RWPE1 (cell line): ENCODE results near the gene TIMM10B.
A peak's percentile ranks its signal among the peaks of the same experiment; 100 is the strongest.

Experiments used
- CTCF ChIA-PET: fragments of 350-600 bp; sonication (Branson Sonifier 250); formaldehyde crosslinking; extraction: SDS; loops from one replicate; lab custom pipeline; 2021; lab: Yijun Ruan, JAX
- POLR2A ChIA-PET: fragments of 400-600 bp; formaldehyde crosslinking; extraction: SDS; loops from one replicate; lab custom pipeline; 2020; ENCODE audit warnings: antibody characterized with exemption; ENCODE audit not compliant: low non-redundant PET; lab: Yijun Ruan, JAX
- DNase-seq: peaks from one replicate; pipeline ENCODE4 v3.0.0; 2012; ENCODE audit warnings: low spot score
- H3K27ac ChIP-seq: fragments of 450-650 bp; 2 replicates; pipeline ENCODE4 v1.5.1; 2017
- CTCF ChIP-seq: fragments of 450-650 bp; conservative IDR thresholded peaks from 2 replicates; pipeline ENCODE4 v1.5.1; 2017; ENCODE audit warnings: low read depth, mild to moderate bottlenecking

TIMM10B gene

GRCh38 chr11:6438979-6439571 is 42.2 kb upstream of the TIMM10B start:
- no peak overlapping the region for H3K27ac ChIP-seq
- CTCF ChIA-PET: interaction anchor here (0.6 to 1.6 kb wide), 9 partner anchors 35 to 1824 kb away, joined by 3 to 7 read pairs (median 3); no protein-coding TSS in a partner anchor
- POLR2A ChIA-PET: no interaction called here
- peak; percentile 36 for DNase-seq
- TF ChIP-seq CTCF: peak; percentile 55

DNA sequence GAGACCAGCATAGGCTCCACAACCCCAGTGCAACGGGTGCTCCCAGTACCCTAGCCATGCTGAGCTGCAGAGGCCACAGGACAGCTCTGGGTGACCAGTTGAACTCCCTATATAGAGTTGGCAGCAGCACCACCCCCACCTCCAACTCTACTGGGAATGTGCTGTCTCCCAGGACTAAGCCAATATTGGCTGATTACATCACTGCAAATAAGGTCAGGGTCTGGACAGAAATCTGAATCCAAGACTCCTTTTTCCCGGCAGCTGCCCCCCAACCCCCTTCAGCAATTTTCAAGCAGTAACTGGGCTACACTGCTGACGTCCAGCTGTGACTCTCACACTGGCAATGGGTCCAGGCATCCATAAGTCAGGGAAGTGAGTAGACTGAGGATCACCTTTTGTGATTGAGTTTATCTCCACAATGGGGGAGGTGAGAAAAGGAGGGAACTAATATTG is 40.4 kb upstream of the TIMM10B start, which contains the start of gene HPX:
Gene HPX (minus strand): TSS at position 82 of the 453 bp plus-strand sequence. CDS start 24 bp downstream, at position 58.
- H3K27ac ChIP-seq: no peak within 1 kb of the TSS
- DNase-seq: no peak
- CTCF ChIA-PET: interaction anchor here (0.8 kb wide), 1 partner anchor 10 kb away, joined by 3 read pairs; no protein-coding TSS in a partner anchor
- POLR2A ChIA-PET: no interaction called here
- no peak for TF ChIP-seq CTCF

GRCh38 chr11:6442441-6442840 is 38.9 kb upstream of the TIMM10B start:
- ChIA-PET POLR2A (no interaction called here), CTCF (interaction anchor here (1.1 to 2.7 kb wide), 2 partner anchors 20 to 63 kb away, joined by 3 to 27 read pairs; no protein-coding TSS in a partner anchor)
- TF ChIP-seq CTCF: no peak
- no peak overlapping the region for H3K27ac ChIP-seq
- no peak for DNase-seq

DNA sequence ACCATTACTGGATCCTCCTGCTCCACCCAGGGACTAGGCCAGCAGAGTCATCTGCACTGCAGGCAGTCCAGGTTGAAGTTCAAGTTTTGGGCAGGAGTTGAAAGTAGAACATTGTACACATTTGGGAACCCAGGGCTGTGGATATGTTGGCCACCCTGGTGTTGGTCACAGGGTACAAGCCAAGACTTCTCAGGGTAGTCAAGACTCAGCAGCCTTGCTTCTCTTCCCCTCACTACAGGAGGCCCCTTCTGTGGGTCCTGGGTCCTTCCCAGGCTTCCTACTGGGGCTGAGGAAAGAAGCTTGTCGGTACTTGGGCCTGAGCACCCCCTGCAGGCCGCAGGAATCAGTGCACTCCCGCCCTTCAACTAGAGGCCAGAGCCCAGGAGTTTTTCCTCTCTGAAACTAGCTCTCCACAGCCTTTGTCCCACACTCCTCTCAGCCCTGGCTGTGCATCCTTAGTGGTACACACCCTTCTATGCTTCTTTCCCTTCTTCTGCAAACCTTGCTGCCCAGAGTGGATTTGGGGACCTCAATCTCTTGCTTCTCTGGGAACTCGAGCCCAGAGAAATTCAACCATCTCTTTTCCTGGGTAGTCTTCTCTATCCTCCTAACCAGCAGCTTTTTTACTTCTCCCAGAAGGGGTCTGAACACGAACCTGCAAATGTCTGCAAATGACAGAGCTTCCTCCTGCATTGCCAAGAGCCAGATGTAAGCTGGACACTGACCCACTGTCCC is 37.9 kb upstream of the TIMM10B start:
- POLR2A ChIA-PET: interaction anchor here (0.6 kb wide), 1 partner anchor 62 kb away, joined by 3 read pairs; no protein-coding TSS in a partner anchor
- H3K27ac ChIP-seq: no peak overlapping the region

DNA sequence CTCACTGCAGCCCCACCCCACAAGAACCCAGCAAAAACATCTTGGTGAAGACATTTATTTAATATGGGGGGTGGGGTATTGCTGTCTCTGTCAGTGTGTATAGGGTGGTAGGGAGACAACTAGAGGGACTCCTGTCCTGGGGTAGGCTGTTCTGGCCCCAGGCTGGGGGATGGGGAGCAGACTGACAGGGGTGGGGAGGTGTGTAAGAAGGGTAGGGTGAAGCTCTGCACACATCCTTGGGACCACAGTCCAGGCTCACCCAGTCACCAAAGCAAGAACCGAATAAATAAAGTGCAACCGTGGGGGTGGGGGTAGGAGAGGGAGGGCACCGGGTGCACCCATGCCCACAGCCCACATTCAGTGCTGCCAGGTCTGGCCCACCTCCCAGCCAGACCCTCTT is 32.7 kb upstream of the TIMM10B start:
- ChIA-PET CTCF (no interaction called here), POLR2A (no interaction called here)
- no peak for DNase-seq
- TF ChIP-seq CTCF: no peak
- H3K27ac ChIP-seq: no peak overlapping the region

More for the DNA sequence above, 37.9 kb upstream of the TIMM10B start:
- CTCF ChIA-PET: interaction anchor here (0.6 to 2.7 kb wide), 13 partner anchors 11 to 912 kb away, joined by 3 to 27 read pairs (median 3); no protein-coding TSS in a partner anchor
- TF ChIP-seq CTCF: peak; percentile 39
- peak; percentile 46 for DNase-seq

GRCh38 chr11:6452219-6452618 is 29.1 kb upstream of the TIMM10B start:
- no peak for TF ChIP-seq CTCF
- CTCF ChIA-PET: no interaction called here
- DNase-seq: no peak
- no peak overlapping the region for H3K27ac ChIP-seq
- POLR2A ChIA-PET: no interaction called here
